HG02938 (cell line): ENCODE measurements around the gene GDF2.

Experiments
- ATAC-seq: cut with Tn5 transposase; IDR thresholded peaks from one replicate; pipeline ENCODE4 v1.9.1; 2021; ENCODE audit warnings: mild to moderate bottlenecking, moderate library complexity; ENCODE audit not compliant: unreplicated experiment

The GDF2 gene

GRCh38 chr10:47311193-47311931, 10.9 kb upstream of the GDF2 start:
- no peak for ATAC-seq

GRCh38 chr10:47311932-47312662, 10.2 kb upstream of the GDF2 start:
- ATAC-seq: no peak

- ATAC-seq: no peak
These were observed 9.6 kb upstream of the GDF2 start for GRCh38 chr10:47312663-47312995.

GRCh38 chr10:47314416-47314970, 7.8 kb upstream of the GDF2 start:
- ATAC-seq: no peak

- no peak for ATAC-seq
These were observed 6.8 kb upstream of the GDF2 start for GRCh38 chr10:47315421-47315820.

GRCh38 chr10:47316131-47316530, 6.1 kb upstream of the GDF2 start:
- no peak for ATAC-seq

- no peak for ATAC-seq
These were observed 5.0 kb upstream of the GDF2 start for GRCh38 chr10:47317251-47317650.

GRCh38 chr10:47318706-47319105, 3.5 kb upstream of the GDF2 start:
- ATAC-seq: no peak

GRCh38 chr10:47319784-47320183, 2.5 kb upstream of the GDF2 start:
- ATAC-seq: no peak

- ATAC-seq: no peak
These were observed 1.4 kb upstream of the GDF2 start for GRCh38 chr10:47320812-47321211.

GRCh38 chr10:47321521-47322195, 596 bp upstream of the GDF2 start:
- ATAC-seq: no peak

GRCh38 chr10:47323087-47323486, 833 bp downstream of the GDF2 start:
- no peak for ATAC-seq

- ATAC-seq: no peak
These were observed 1.5 kb downstream of the GDF2 start for GRCh38 chr10:47323636-47324296.

- no peak for ATAC-seq
These were observed 3.3 kb downstream of the GDF2 start for GRCh38 chr10:47325303-47326291.

- ATAC-seq: no peak
These were observed 4.2 kb downstream of the GDF2 start for GRCh38 chr10:47326306-47326926.

- ATAC-seq: no peak
These were observed 4.7 kb downstream of the GDF2 start for GRCh38 chr10:47326927-47327330.

GRCh38 chr10:47329855-47330254, 7.6 kb downstream of the GDF2 start:
- ATAC-seq: no peak

GRCh38 chr10:47330366-47330765, 8.1 kb downstream of the GDF2 start:
- no peak for ATAC-seq

- no peak for ATAC-seq
These were observed 8.6 kb downstream of the GDF2 start for GRCh38 chr10:47330804-47331203.

- ATAC-seq: no peak
These were observed 9.2 kb downstream of the GDF2 start for GRCh38 chr10:47331491-47331890.
